MCF 10A (cell line): ENCODE results near the gene QSER1. TPM values are rescaled to one million over a fixed set of nuclear protein-coding genes. Genes with fewer than 3 reads are reported as not detected.

Experiments
- BruUV-seq: library from RNA; stranded (reverse); fragments of 400-500 nt; replicated peaks from 2 replicates; lab custom pipeline; 2021; lab: Mats Ljungman, UMichigan
- CTCF ChIA-PET: fragments of 300-600 bp; sonication (Branson Sonifier 250); formaldehyde crosslinking; extraction: SDS; loops from one replicate; lab custom pipeline; 2021; ENCODE audit warnings: antibody characterized with exemption, inconsistent platforms; lab: Yijun Ruan, JAX
- POLR2A ChIA-PET: fragments of 300-600, 350-650 bp; sonication (Branson Sonifier 250); formaldehyde crosslinking; extraction: SDS; loops from one replicate; lab custom pipeline; 2020; ENCODE audit warnings: antibody characterized with exemption, inconsistent platforms; lab: Yijun Ruan, JAX
- DNase-seq: peaks from one replicate; pipeline ENCODE4 v3.0.0-alpha.2; 2018; ENCODE audit not compliant: unreplicated experiment
- H3K27ac Mint-ChIP-seq: one replicate; pipeline ENCODE4 v1.8.0; 2022; ENCODE audit warnings: mild to moderate bottlenecking, low read depth, mixed read lengths; ENCODE audit not compliant: unreplicated experiment
- H3K27me3 Mint-ChIP-seq: one replicate; pipeline ENCODE4 v1.8.0; 2022; ENCODE audit warnings: mixed read lengths; ENCODE audit not compliant: insufficient read depth, unreplicated experiment
- H3K36me3 Mint-ChIP-seq: one replicate; pipeline ENCODE4 v1.8.0; 2022; ENCODE audit warnings: mild to moderate bottlenecking, moderate library complexity, mixed read lengths; ENCODE audit not compliant: insufficient read depth, unreplicated experiment
- H3K4me1 Mint-ChIP-seq: one replicate; pipeline ENCODE4 v1.8.0; 2022; ENCODE audit warnings: mixed read lengths; ENCODE audit not compliant: insufficient read depth, unreplicated experiment
- H3K4me3 Mint-ChIP-seq: one replicate; pipeline ENCODE4 v1.8.0; 2022; ENCODE audit warnings: mild to moderate bottlenecking, moderate library complexity, mixed read lengths; ENCODE audit not compliant: unreplicated experiment
- H3K9me3 Mint-ChIP-seq: one replicate; pipeline ENCODE4 v1.8.0; 2022; ENCODE audit warnings: mixed read lengths; ENCODE audit not compliant: unreplicated experiment
- CTCF ChIP-seq: fragments of 200-600 bp; IDR thresholded peaks from one replicate; pipeline ENCODE4 v1.8.0; 2022; ENCODE audit warnings: antibody characterized with exemption, mild to moderate bottlenecking; ENCODE audit not compliant: unreplicated experiment
- intact Hi-C: fragments of 100-400 bp; cut with micrococcal nuclease; formaldehyde crosslinking; loops from 2 replicates; pipeline ENCODE4 v1.14.1; 2022
- total RNA-seq: library from RNA; stranded (reverse); gene quantifications from 2 replicates; pipeline ENCODE4 v1.2.3, GENCODE V29; 2022

Gene QSER1
- total RNA-seq, 1 experiment from 2014 or later = 39.3 TPM

- Mint-ChIP-seq H3K4me1 (no peaks in the 10 kb centered on the region), H3K27ac (peak overlapping the region; percentile 36), H3K36me3 (peaks cover 6% of the 10 kb centered on the region), H3K9me3 (no peaks in the 10 kb centered on the region), H3K4me3 (no peak overlapping the region), H3K27me3 (no peaks in the 10 kb centered on the region)
- CTCF ChIA-PET = interaction anchor here (1.9 kb wide), 1 partner anchor 83 kb away, joined by 6 read pairs; no protein-coding TSS in a partner anchor
- no peak for TF ChIP-seq CTCF
- BruUV-seq = no TSS peak
- no peak for DNase-seq
- intact Hi-C loops = no loop called here
- POLR2A ChIA-PET = interaction anchor here (0.7 kb wide), 1 partner anchor 278 kb away, joined by 3 read pairs; no protein-coding TSS in a partner anchor
Observed at GRCh38 chr11:32982626-32983025, 90.0 kb downstream of the QSER1 start.

GRCh38 chr11:32983506-32983905, 90.9 kb downstream of the QSER1 start:
- no peak for TF ChIP-seq CTCF
- POLR2A ChIA-PET = interaction anchor here (0.7 to 1.1 kb wide), 2 partner anchors 12 to 80 kb away, joined by 3 read pairs; no protein-coding TSS in a partner anchor
- CTCF ChIA-PET = interaction anchor here (0.6 to 1.9 kb wide), 4 partner anchors 24 to 82 kb away, joined by 3 to 6 read pairs (median 4); no protein-coding TSS in a partner anchor
- Mint-ChIP-seq H3K9me3 (peaks cover 7% of the 10 kb centered on the region), H3K27me3 (no peaks in the 10 kb centered on the region), H3K4me3 (no peak overlapping the region), H3K27ac (no peak overlapping the region), H3K36me3 (peaks cover 5% of the 10 kb centered on the region), H3K4me1 (no peaks in the 10 kb centered on the region)
- intact Hi-C loops = no loop called here
- no peak for DNase-seq
- BruUV-seq = no TSS peak

GRCh38 chr11:32985600-32985999, 93.0 kb downstream of the QSER1 start:
- no peak overlapping the region for H3K27ac Mint-ChIP-seq
- no TSS peak for BruUV-seq
- no peak overlapping the region for H3K4me3 Mint-ChIP-seq
- H3K36me3 Mint-ChIP-seq = no peaks in the 10 kb centered on the region
- no peak for TF ChIP-seq CTCF
- DNase-seq = no peak
- H3K27me3 Mint-ChIP-seq = no peaks in the 10 kb centered on the region
- ChIA-PET POLR2A (interaction anchor here (0.6 kb wide), 1 partner anchor 121 kb away, joined by 3 read pairs; no protein-coding TSS in a partner anchor), CTCF (no interaction called here)
- H3K4me1 Mint-ChIP-seq = no peaks in the 10 kb centered on the region
- H3K9me3 Mint-ChIP-seq = peaks cover 13% of the 10 kb centered on the region
- intact Hi-C loops = no loop called here

GRCh38 chr11:32987851-32988250, 95.2 kb downstream of the QSER1 start:
- no TSS peak for BruUV-seq
- TF ChIP-seq CTCF = no peak
- ChIA-PET POLR2A (interaction anchor here (0.8 kb wide), 1 partner anchor 12 kb away, joined by 4 read pairs; no protein-coding TSS in a partner anchor), CTCF (interaction anchor here (0.8 kb wide), 1 partner anchor 34 kb away, joined by 3 read pairs; no protein-coding TSS in a partner anchor)
- no peaks in the 10 kb centered on the region for H3K27me3 Mint-ChIP-seq
- no peak overlapping the region for H3K27ac Mint-ChIP-seq
- no peaks in the 10 kb centered on the region for H3K4me1 Mint-ChIP-seq
- intact Hi-C loops = no loop called here
- H3K4me3 Mint-ChIP-seq = no peak overlapping the region
- peaks cover 25% of the 10 kb centered on the region for H3K9me3 Mint-ChIP-seq
- no peak for DNase-seq
- no peaks in the 10 kb centered on the region for H3K36me3 Mint-ChIP-seq
